ENCODE measurements around the gene FCER1G. TPM values are rescaled to one million over a fixed set of nuclear protein-coding genes. Genes with fewer than 3 reads are reported as not detected.

The FCER1G gene
- total and polyA plus RNA-seq, 2 experiments from 2014 or later, result 4.3 to 4.8 TPM

- H2AFZ ChIP-seq, result no peak within 1 kb of the TSS
- H3K4me3 ChIP-seq, result no peak within 1 kb of the TSS
Measured at GRCh38 chr1:161238039-161238473, 23.0 kb downstream of the FCER1G start, which contains the start of gene NR1I3. Gene NR1I3, minus strand, starts transcription at chr1:161238203. Its CDS starts 1,638 bp downstream, at chr1:161236565.

GRCh38 chr1:161241682-161242081 lies 26.6 kb downstream of the FCER1G start:
- TF ChIP-seq EZH2phosphoT487 (IDR thresholded peaks at IDR 0.05; ENCODE audit: low read depth, severe bottlenecking, unreplicated experiment) (no peak), EZH2 (IDR thresholded peaks at IDR 0.05; ENCODE audit: borderline replicate concordance) (no peak), CTCF (IDR thresholded peaks at IDR 0.05; ENCODE audit: poor library complexity) (no peak)
- Histone ChIP-seq H3K36me3 (replicated peaks; ENCODE audit: insufficient read depth, low read depth) (no peaks in the 10 kb centered on the region), H3K4me2 (no peak overlapping the region), H3K4me1 (ENCODE audit: insufficient read depth) (no peaks in the 10 kb centered on the region), H4K20me1 (ENCODE audit: insufficient read depth, poor library complexity, severe bottlenecking) (no peaks in the 10 kb centered on the region), H3K27me3 (no peaks in the 10 kb centered on the region), H3K9me3 (ENCODE audit: low read depth) (no peaks in the 10 kb centered on the region), H3K79me2 (no peaks in the 10 kb centered on the region), H2AFZ (no peak overlapping the region), H3K27ac (no peak overlapping the region), H3K9me2 (replicated peaks; ENCODE audit: insufficient read depth) (no peaks in the 10 kb centered on the region), H3K4me3 (no peak overlapping the region)
- DNase-seq (ENCODE audit: low spot score), result no peak
- 69% methylated on average over 3 of the region's 3 CpGs for WGBS (ENCODE audit: low lambda C conversion rate, missing lambda C conversion rate)

More at GRCh38 chr1:161238039-161238473, 23.0 kb downstream of the FCER1G start, which contains the start of gene NR1I3:
- DNase-seq (ENCODE audit: low spot score), result peak; percentile 80
- H3K4me1 ChIP-seq (ENCODE audit: insufficient read depth), result no peaks in the 10 kb centered on the region
- no peaks in the 10 kb centered on the region for H3K9me2 ChIP-seq (replicated peaks; ENCODE audit: insufficient read depth)
- no peaks in the 10 kb centered on the region for H3K27me3 ChIP-seq
- no peaks in the 10 kb centered on the region for H3K9me3 ChIP-seq (ENCODE audit: low read depth)
- H3K36me3 ChIP-seq (replicated peaks; ENCODE audit: insufficient read depth, low read depth), result no peaks in the 10 kb centered on the region
- WGBS (ENCODE audit: low lambda C conversion rate, missing lambda C conversion rate), result 30% methylated on average over 4 of the region's 4 CpGs
- no peaks in the 10 kb centered on the region for H3K79me2 ChIP-seq
- no peak within 1 kb of the TSS for H3K4me2 ChIP-seq
- H4K20me1 ChIP-seq (ENCODE audit: insufficient read depth, poor library complexity, severe bottlenecking), result no peaks in the 10 kb centered on the region
- peak within 1 kb of the TSS; percentile 77 for H3K27ac ChIP-seq
- TF ChIP-seq CTCF (IDR thresholded peaks at IDR 0.05; ENCODE audit: poor library complexity), result no peak
- TF ChIP-seq EZH2 (IDR thresholded peaks at IDR 0.05; ENCODE audit: borderline replicate concordance), result no peak
- TF ChIP-seq EZH2phosphoT487 (IDR thresholded peaks at IDR 0.05; ENCODE audit: low read depth, severe bottlenecking, unreplicated experiment), result no peak

GRCh38 chr1:161242313-161242712 lies 27.2 kb downstream of the FCER1G start:
- no peak for DNase-seq (ENCODE audit: low spot score)
- H3K27me3 ChIP-seq, result no peaks in the 10 kb centered on the region
- H3K4me1 ChIP-seq (ENCODE audit: insufficient read depth), result no peaks in the 10 kb centered on the region
- H3K27ac ChIP-seq, result no peak overlapping the region
- no peak overlapping the region for H3K4me3 ChIP-seq
- no peaks in the 10 kb centered on the region for H3K79me2 ChIP-seq
- H3K36me3 ChIP-seq (replicated peaks; ENCODE audit: insufficient read depth, low read depth), result no peaks in the 10 kb centered on the region
- H2AFZ ChIP-seq, result no peak overlapping the region
- no peaks in the 10 kb centered on the region for H4K20me1 ChIP-seq (ENCODE audit: insufficient read depth, poor library complexity, severe bottlenecking)
- no peaks in the 10 kb centered on the region for H3K9me2 ChIP-seq (replicated peaks; ENCODE audit: insufficient read depth)
- no peak overlapping the region for H3K4me2 ChIP-seq
- TF ChIP-seq EZH2phosphoT487 (IDR thresholded peaks at IDR 0.05; ENCODE audit: low read depth, severe bottlenecking, unreplicated experiment), result no peak
- no peak for TF ChIP-seq CTCF (IDR thresholded peaks at IDR 0.05; ENCODE audit: poor library complexity)
- no peak for TF ChIP-seq EZH2 (IDR thresholded peaks at IDR 0.05; ENCODE audit: borderline replicate concordance)
- no peaks in the 10 kb centered on the region for H3K9me3 ChIP-seq (ENCODE audit: low read depth)
- 51% methylated on average over 2 of the region's 2 CpGs for WGBS (ENCODE audit: low lambda C conversion rate, missing lambda C conversion rate)

Data from hepatocyte (in vitro differentiated cells).